Activated T-cell treated with anti-CD3 and anti-CD28 coated beads, Interleukin-2, amount 50 U/mL, for 4 hours (primary cell): ENCODE measurements around the gene AP1M1. TPM values are rescaled to one million over a fixed set of nuclear protein-coding genes. Genes with fewer than 3 reads are reported as not detected.

Source experiments
- ATAC-seq, 2 donors: fragments of 200-7000 bp; cut with Tn5 transposase; one replicate each; pipeline ENCODE4 v1.10.0; 2021
- DNase-seq: peaks from one replicate; pipeline ENCODE4 v3.0.0-alpha.2; 2020
- H3K27me3 Mint-ChIP-seq: one replicate; pipeline ENCODE4 v1.8.0; 2021; ENCODE audit warnings: low read depth, mixed read lengths
- H3K36me3 Mint-ChIP-seq: one replicate; pipeline ENCODE4 v1.8.0; 2022; ENCODE audit warnings: mixed read lengths; ENCODE audit not compliant: insufficient read depth
- H3K4me1 Mint-ChIP-seq: one replicate; pipeline ENCODE4 v1.8.0; 2021; ENCODE audit warnings: low read depth, mixed read lengths
- H3K4me3 Mint-ChIP-seq: one replicate; pipeline ENCODE4 v1.8.0; 2021; ENCODE audit warnings: mild to moderate bottlenecking, moderate library complexity, mixed read lengths
- H3K9me3 Mint-ChIP-seq: one replicate; pipeline ENCODE4 v1.8.0; 2021; ENCODE audit warnings: mixed read lengths
- total RNA-seq, 3 donors: library from RNA; stranded (reverse); gene quantifications; one replicate each; pipeline ENCODE4 v1.2.1, GENCODE V29; 2021

Gene AP1M1
- total RNA-seq, 3 donors from 2014 or later: 93.4 to 109 (median 106) TPM

GRCh38 chr19:16289594-16289993 lies 91.9 kb downstream of the AP1M1 start:
- Mint-ChIP-seq H3K4me1 (peaks cover 16% of the 10 kb centered on the region), H3K4me3 (no peak overlapping the region), H3K27me3 (peaks cover 5% of the 10 kb centered on the region), H3K36me3 (no peaks in the 10 kb centered on the region), H3K9me3 (no peaks in the 10 kb centered on the region)
- ATAC-seq: no peak
- no peak for DNase-seq

DNA sequence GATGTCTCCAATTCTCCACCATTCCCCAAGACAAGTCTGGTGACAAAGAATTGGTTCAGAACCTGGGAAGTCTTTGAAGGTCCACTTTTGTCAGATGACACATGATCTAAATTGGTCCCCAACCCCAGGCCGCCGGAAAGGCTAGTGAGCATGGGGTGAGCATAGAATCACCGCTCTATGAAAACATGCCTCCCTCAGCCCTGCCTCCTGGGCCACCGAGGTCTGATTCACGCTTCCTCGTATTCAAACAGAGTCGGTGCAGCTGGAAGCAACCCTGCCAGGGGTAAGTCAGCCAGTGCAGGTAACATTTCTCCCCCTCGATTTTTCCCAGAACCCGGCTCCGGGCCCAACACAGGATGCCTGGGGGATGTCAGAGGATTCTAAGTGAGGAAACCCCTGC lies 93.0 kb downstream of the AP1M1 start:
- no peak overlapping the region for H3K4me3 Mint-ChIP-seq
- no peaks in the 10 kb centered on the region for H3K9me3 Mint-ChIP-seq
- DNase-seq (no peak), ATAC-seq (no peak)
- H3K36me3 Mint-ChIP-seq: no peaks in the 10 kb centered on the region
- peaks cover 5% of the 10 kb centered on the region for H3K27me3 Mint-ChIP-seq
- peaks cover 13% of the 10 kb centered on the region for H3K4me1 Mint-ChIP-seq

- DNase-seq (no peak), ATAC-seq (no peak)
Measured at GRCh38 chr19:16293118-16294091, 95.7 kb downstream of the AP1M1 start.

GRCh38 chr19:16295057-16295456 lies 97.3 kb downstream of the AP1M1 start:
- DNase-seq (no peak), ATAC-seq (no peak)
- Mint-ChIP-seq H3K4me1 (no peaks in the 10 kb centered on the region), H3K27me3 (peaks cover 2% of the 10 kb centered on the region), H3K36me3 (no peaks in the 10 kb centered on the region), H3K9me3 (no peaks in the 10 kb centered on the region), H3K4me3 (no peak overlapping the region)

More at GRCh38 chr19:16293118-16294091, 95.7 kb downstream of the AP1M1 start:
- Mint-ChIP-seq H3K4me3 (no peak overlapping the region), H3K9me3 (no peaks in the 10 kb centered on the region), H3K36me3 (no peaks in the 10 kb centered on the region), H3K27me3 (peaks cover 2% of the 10 kb centered on the region), H3K4me1 (peaks cover 5% of the 10 kb centered on the region)

Other genes with a start within 250 kb of the AP1M1 start
- gene OR10H4, start 248.9 kb upstream of the AP1M1 start, total RNA-seq: not detected
- 100 to 1,000 TPM; 153 to 177 (median 168) TPM for gene TPM4, start 121.4 kb upstream of the AP1M1 start, total RNA-seq
- 100 to 1,000 TPM; 140 to 167 (median 153) TPM for gene RAB8A, start 86.0 kb upstream of the AP1M1 start, total RNA-seq
- gene HSH2D, start 54.2 kb upstream of the AP1M1 start, total RNA-seq: 1 to 10 TPM; 5.7 to 9.2 (median 7.0) TPM
- not detected for gene CIB3, start 24.4 kb upstream of the AP1M1 start, total RNA-seq
- gene FAM32A, start 12.5 kb upstream of the AP1M1 start, total RNA-seq: 10 to 100 TPM; 53.4 to 60.1 (median 56.4) TPM
- gene KLF2, start 126.9 kb downstream of the AP1M1 start, total RNA-seq: 1 to 10 TPM; 1.4 to 2.5 (median 2.4) TPM